22Rv1 (cell line): ENCODE data around the gene SYT15B.
"Not testable (repeated sequence)": the region's sequence is repeated elsewhere in the genome, so short reads cannot be mapped to it uniquely, and the experiment has no call there.

ENCODE experiments used
- CTCF ChIP-seq: fragments of 450-650 bp; IDR thresholded peaks from 2 replicates; pipeline ENCODE4 v1.5.1; 2017; ENCODE audit warnings: mild to moderate bottlenecking
- ZFX ChIP-seq: fragments of 450-650 bp; IDR thresholded peaks from 2 replicates; pipeline ENCODE4 v1.6.1; 2017; ENCODE audit warnings: antibody characterized with exemption, borderline replicate concordance

- TF ChIP-seq CTCF, ZFX: not testable (repeated sequence)
These were observed 19.5 kb downstream of the SYT15B start for GRCh38 chr10:47743611-47744550.
